Keratinocyte (primary cell): ENCODE measurements around the gene CASP7.

ENCODE experiments used
- EZH2 ChIP-seq: IDR thresholded peaks from one replicate; pipeline ENCODE4 v1.6.1; 2012; ENCODE audit warnings: inconsistent platforms, mild to moderate bottlenecking, low read length, moderate library complexity
- TF ChIP-seq, protein P1 (sequence below), 3 experiments: IDR thresholded peaks in 1 of 3; conservative IDR thresholded peaks in 1 of 3; optimal IDR thresholded peaks in 1 of 3; 2 replicates in 2 of 3; 3 replicates in 1 of 3; pipeline versions ENCODE3 to v1.5.1; 2011; ENCODE audit warnings: low read length in 3 of 3, mild to moderate bottlenecking in 3 of 3, moderate library complexity in 2 of 3, control low read depth in 1 of 3, inconsistent platforms in 1 of 3; ENCODE audit not compliant: insufficient read depth in 2 of 3; ENCODE audit errors: extremely low read depth in 1 of 3

DNA sequence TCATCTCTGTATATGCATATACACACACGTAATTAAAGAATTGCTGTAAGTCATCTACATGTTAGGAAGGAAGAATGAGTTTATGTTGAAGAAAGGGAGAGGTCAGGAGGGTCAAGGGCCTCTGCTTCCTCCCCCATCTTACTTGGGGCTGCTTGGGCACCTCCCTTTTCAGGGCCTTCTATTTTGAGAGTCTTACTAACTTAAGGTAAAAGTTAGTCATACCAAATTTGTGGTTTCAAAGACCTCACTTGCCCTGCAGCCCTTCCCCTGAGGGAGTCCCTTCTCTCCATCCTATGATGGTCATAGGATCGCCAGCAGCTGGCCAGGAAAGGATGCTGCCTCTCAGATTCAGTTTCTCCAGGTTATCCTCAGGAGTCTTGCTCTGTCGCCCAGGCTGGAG, 74.4 kb downstream of the CASP7 start:
- TF ChIP-seq, protein P1, sequence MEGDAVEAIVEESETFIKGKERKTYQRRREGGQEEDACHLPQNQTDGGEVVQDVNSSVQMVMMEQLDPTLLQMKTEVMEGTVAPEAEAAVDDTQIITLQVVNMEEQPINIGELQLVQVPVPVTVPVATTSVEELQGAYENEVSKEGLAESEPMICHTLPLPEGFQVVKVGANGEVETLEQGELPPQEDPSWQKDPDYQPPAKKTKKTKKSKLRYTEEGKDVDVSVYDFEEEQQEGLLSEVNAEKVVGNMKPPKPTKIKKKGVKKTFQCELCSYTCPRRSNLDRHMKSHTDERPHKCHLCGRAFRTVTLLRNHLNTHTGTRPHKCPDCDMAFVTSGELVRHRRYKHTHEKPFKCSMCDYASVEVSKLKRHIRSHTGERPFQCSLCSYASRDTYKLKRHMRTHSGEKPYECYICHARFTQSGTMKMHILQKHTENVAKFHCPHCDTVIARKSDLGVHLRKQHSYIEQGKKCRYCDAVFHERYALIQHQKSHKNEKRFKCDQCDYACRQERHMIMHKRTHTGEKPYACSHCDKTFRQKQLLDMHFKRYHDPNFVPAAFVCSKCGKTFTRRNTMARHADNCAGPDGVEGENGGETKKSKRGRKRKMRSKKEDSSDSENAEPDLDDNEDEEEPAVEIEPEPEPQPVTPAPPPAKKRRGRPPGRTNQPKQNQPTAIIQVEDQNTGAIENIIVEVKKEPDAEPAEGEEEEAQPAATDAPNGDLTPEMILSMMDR (optimal IDR thresholded peaks at IDR 0.05 in 1 of 3, IDR thresholded peaks at IDR 0.05 in 1 of 3, conservative IDR thresholded peaks at IDR 0.05 in 1 of 3; ENCODE audit: extremely low read depth in 1 of 3, insufficient read depth in 2 of 3, low read length in 3 of 3), result no peak
- TF ChIP-seq EZH2, result no peak
